A673 (cell line): ENCODE measurements around the gene CREB5. TPM values are rescaled to one million over a fixed set of nuclear protein-coding genes. Genes with fewer than 3 reads are reported as not detected.

ENCODE experiments used
- BruUV-seq: library from RNA; stranded (reverse); fragments of 400-500 nt; replicated peaks from 2 replicates; lab custom pipeline; 2021; lab: Mats Ljungman, UMichigan
- CTCF ChIA-PET: fragments of 300-600 bp; sonication (Branson Sonifier 250); formaldehyde crosslinking; loops from one replicate; lab custom pipeline; 2022; ENCODE audit warnings: antibody characterized with exemption; lab: Charles Lee
- POLR2A ChIA-PET: fragments of 300-600 bp; sonication (Branson Sonifier 250); formaldehyde crosslinking; loops from one replicate; lab custom pipeline; 2022; ENCODE audit warnings: antibody characterized with exemption; ENCODE audit not compliant: low non-redundant PET; lab: Charles Lee
- DNase-seq: peaks from one replicate; pipeline ENCODE4 v3.0.0-alpha.2; 2015; ENCODE audit warnings: low spot score
- H3K27ac ChIP-seq: fragments of 200-600 bp; sonication (generic); 2 replicates; pipeline ENCODE4 v1.5.1; 2016; ENCODE audit warnings: mixed run types, low read depth, mild to moderate bottlenecking, mixed read lengths, antibody characterized with exemption, low read length; ENCODE audit not compliant: poor library complexity, severe bottlenecking
- H3K27me3 ChIP-seq: fragments of 200-600 bp; sonication (generic); replicated peaks from 2 replicates; pipeline ENCODE4 v1.6.1; 2017; ENCODE audit warnings: mixed run types, low read depth, mild to moderate bottlenecking, mixed read lengths, antibody characterized with exemption, low read length; ENCODE audit not compliant: insufficient read depth, poor library complexity
- H3K36me3 ChIP-seq: fragments of 200-600 bp; sonication (generic); 2 replicates; pipeline ENCODE4 v1.6.1; 2016; ENCODE audit warnings: mixed run types, mild to moderate bottlenecking, mixed read lengths, antibody characterized with exemption, low read length; ENCODE audit not compliant: insufficient read depth, poor library complexity, severe bottlenecking
- H3K4me1 ChIP-seq: fragments of 200-600 bp; sonication (generic); 2 replicates; pipeline ENCODE4 v1.6.1; 2017; ENCODE audit warnings: mixed run types, mild to moderate bottlenecking, mixed read lengths, antibody characterized with exemption, low read length; ENCODE audit not compliant: insufficient read depth, poor library complexity, severe bottlenecking
- H3K4me3 ChIP-seq: fragments of 200-600 bp; sonication (generic); 2 replicates; pipeline ENCODE4 v1.5.1; 2016; ENCODE audit warnings: low read depth, mixed run types, mild to moderate bottlenecking, mixed read lengths, low read length; ENCODE audit not compliant: poor library complexity, severe bottlenecking
- H3K9me3 ChIP-seq: fragments of 200-600 bp; sonication (generic); 2 replicates; pipeline ENCODE4 v1.6.1; 2016; ENCODE audit warnings: mixed run types, low read depth, mild to moderate bottlenecking, mixed read lengths, antibody characterized with exemption, low read length; ENCODE audit not compliant: poor library complexity, severe bottlenecking
- CTCF ChIP-seq: fragments of 300-800, 200-600 bp; sonication (generic); conservative IDR thresholded peaks from 2 replicates; pipeline ENCODE4 v1.5.1; 2017; ENCODE audit warnings: low read depth, mild to moderate bottlenecking, antibody characterized with exemption, low read length, moderate library complexity, mixed read lengths
- EZH2 ChIP-seq: fragments of 200-600 bp; sonication (generic); IDR thresholded peaks from 2 replicates; pipeline ENCODE4 v1.6.1; 2017; ENCODE audit warnings: borderline replicate concordance, low read depth, mild to moderate bottlenecking, mixed read lengths, antibody characterized with exemption, low read length; ENCODE audit not compliant: poor library complexity, severe bottlenecking
- intact Hi-C: fragments of 100-400 bp; cut with micrococcal nuclease; formaldehyde crosslinking; loops from one replicate; pipeline ENCODE4 v1.10.0; 2022; ENCODE audit not compliant: unreplicated experiment
- total RNA-seq: library from RNA; stranded (reverse); gene quantifications from 2 replicates; pipeline ENCODE4 v1.2.3, GENCODE V29; 2021

Gene CREB5
- total RNA-seq, 1 experiment from 2014 or later, result 10.3 TPM

GRCh38 chr7:28466341-28466740, 54.0 kb downstream of the CREB5 start:
- Histone ChIP-seq H3K36me3 (no peaks in the 10 kb centered on the region), H3K27me3 (peaks cover 17% of the 10 kb centered on the region), H3K9me3 (no peaks in the 10 kb centered on the region), H3K4me1 (no peaks in the 10 kb centered on the region), H3K4me3 (no peak overlapping the region), H3K27ac (no peak overlapping the region)
- TF ChIP-seq EZH2, result no peak
- no peak for TF ChIP-seq CTCF
- ChIA-PET POLR2A (no interaction called here), CTCF (interaction anchor here (0.5 kb wide), 1 partner anchor 299 kb away, joined by 5 read pairs; no protein-coding TSS in a partner anchor)
- DNase-seq, result no peak
- intact Hi-C loops, result no loop called here
- BruUV-seq, result no TSS peak

GRCh38 chr7:28466885-28467284, 54.6 kb downstream of the CREB5 start:
- TF ChIP-seq EZH2 (no peak), CTCF (no peak)
- Histone ChIP-seq H3K36me3 (no peaks in the 10 kb centered on the region), H3K4me1 (no peaks in the 10 kb centered on the region), H3K27me3 (peaks cover 17% of the 10 kb centered on the region), H3K4me3 (no peak overlapping the region), H3K27ac (no peak overlapping the region), H3K9me3 (no peaks in the 10 kb centered on the region)
- intact Hi-C loops, result no loop called here
- BruUV-seq, result no TSS peak
- CTCF ChIA-PET, result no interaction called here
- POLR2A ChIA-PET, result no interaction called here
- no peak for DNase-seq

GRCh38 chr7:28469562-28469961, 57.2 kb downstream of the CREB5 start:
- DNase-seq, result no peak
- no peak for TF ChIP-seq CTCF
- no peak for TF ChIP-seq EZH2
- Histone ChIP-seq H3K4me1 (no peaks in the 10 kb centered on the region), H3K9me3 (no peaks in the 10 kb centered on the region), H3K36me3 (no peaks in the 10 kb centered on the region), H3K4me3 (no peak overlapping the region), H3K27ac (no peak overlapping the region), H3K27me3 (peaks cover 5% of the 10 kb centered on the region)
- ChIA-PET POLR2A (no interaction called here), CTCF (no interaction called here)
- intact Hi-C loops, result no loop called here
- BruUV-seq, result no TSS peak
